Lung (tissue), 12 donors: ENCODE measurements around the gene ITGA8. TPM values are rescaled to one million over a fixed set of nuclear protein-coding genes. Genes with fewer than 3 reads are reported as not detected.

Source experiments
- ATAC-seq: fragments of 200-7000 bp; cut with Tn5 transposase; one replicate; pipeline ENCODE4 v1.9.1; 2020; ENCODE audit warnings: moderate number of reproducible peaks; ENCODE audit not compliant: insufficient read depth, low FRiP score
- DNase-seq, 3 donors: peaks; one replicate each; pipeline ENCODE4 v3.0.0-alpha.2; 2013 to 2017
- H3K27ac ChIP-seq, 2 donors: one replicate each; pipeline ENCODE4 v1.5.1; 2013; ENCODE audit warnings: mild to moderate bottlenecking in 2 of 2, moderate library complexity in 2 of 2, control low read depth in 1 of 2, inconsistent platforms in 1 of 2, low read depth in 1 of 2, low read length in 1 of 2
- H3K27me3 ChIP-seq, 3 donors: one replicate each; pipeline ENCODE4 v1.5.1; 2013; ENCODE audit warnings: low read length in 2 of 3; ENCODE audit not compliant: control insufficient read depth in 3 of 3, insufficient read depth in 3 of 3
- H3K36me3 ChIP-seq, 4 donors: one replicate each; pipeline ENCODE4 v1.5.1; 2013; ENCODE audit warnings: low read length in 4 of 4, mild to moderate bottlenecking in 1 of 4, moderate library complexity in 1 of 4; ENCODE audit not compliant: control insufficient read depth in 4 of 4, insufficient read depth in 4 of 4
- H3K4me1 ChIP-seq, 5 donors: one replicate each; pipeline ENCODE4 v1.5.1; 2013; ENCODE audit warnings: low read length in 5 of 5, mild to moderate bottlenecking in 2 of 5, moderate library complexity in 1 of 5; ENCODE audit not compliant: control insufficient read depth in 5 of 5, insufficient read depth in 5 of 5
- H3K4me3 ChIP-seq: one replicate; pipeline ENCODE4 v1.5.1; 2013; ENCODE audit warnings: mild to moderate bottlenecking, control low read depth, moderate library complexity
- H3K9ac ChIP-seq, 2 donors: one replicate each; pipeline ENCODE4 v1.5.1; 2013; ENCODE audit warnings: low read length in 2 of 2, control low read depth in 1 of 2; ENCODE audit not compliant: insufficient read depth in 1 of 2
- H3K9me3 ChIP-seq, 4 donors: one replicate each; pipeline ENCODE4 v1.5.1; 2013; ENCODE audit warnings: low read length in 3 of 4, mild to moderate bottlenecking in 1 of 4, moderate library complexity in 1 of 4; ENCODE audit not compliant: control insufficient read depth in 4 of 4, insufficient read depth in 3 of 4
- CTCF ChIP-seq: IDR thresholded peaks from 2 replicates; pipeline ENCODE4 v1.5.1; 2012; ENCODE audit warnings: mild to moderate bottlenecking; ENCODE audit errors: control extremely low read depth, extremely low read depth
- WGBS, 2 donors: extraction: QIAGEN DNeasy Blood & Tissue Kit; methylation state at CpG; one replicate each; pipeline ENCODE4 v1.1.7; 2013; 5-methylcytosine and 5-hydroxymethylcytosine counted together
- polyA plus RNA-seq, 2 donors: library from polyadenylated mRNA; stranded (reverse); fragments of 200-250 nt; gene quantifications; one replicate each; pipeline ENCODE4 v1.2.1, GENCODE V29; 2013
- total RNA-seq, 2 donors: library from RNA; depleted of rRNA in 1 of 2; stranded (reverse); fragments of >200 nt in 1 of 2; gene quantifications; one replicate each; pipeline ENCODE4 v1.2.1, GENCODE V29; 2014 to 2021
- donor health status: control.
- donor health status: control.
- donor health status: Bipolar disorder and iron deficiency.
- donor health status: healthy.
- donor health status: DM: yes; HTN: yes; CAD: no.

Gene ITGA8
- total and polyA plus RNA-seq, 4 donors, result 3.9 to 124 (median 13.6) TPM

GRCh38 chr10:15715619-15716227 lies 4.0 kb downstream of the ITGA8 start:
- WGBS, 2 donors, result 51 to 62% methylated on average over 5 of the region's 5 CpGs
- ATAC-seq, result no peak

GRCh38 chr10:15714847-15715246 lies 4.9 kb downstream of the ITGA8 start:
- no peak overlapping the region for H3K4me3 ChIP-seq
- peaks cover 0 to 8% (median 1%) of the 10 kb centered on the region in 4 donors for H3K36me3 ChIP-seq
- 83 to 88% methylated on average over 5 of the region's 5 CpGs for WGBS, 2 donors
- no peak overlapping the region for H3K27ac ChIP-seq
- peaks cover 0 to 44% (median 4%) of the 10 kb centered on the region in 5 donors for H3K4me1 ChIP-seq
- TF ChIP-seq CTCF, result no peak
- ATAC-seq, result no peak
- peaks cover 0 to 6% (median 4%) of the 10 kb centered on the region in 3 donors for H3K27me3 ChIP-seq
- no peaks in the 10 kb centered on the region for H3K9me3 ChIP-seq
- H3K9ac ChIP-seq, result no peak overlapping the region
- no peak for DNase-seq

More at GRCh38 chr10:15715619-15716227, 4.0 kb downstream of the ITGA8 start:
- Histone ChIP-seq H3K4me3 (no peak overlapping the region), H3K36me3 (peaks cover 0 to 5% (median 1%) of the 10 kb centered on the region in 4 donors), H3K9ac (no peak overlapping the region), H3K9me3 (no peaks in the 10 kb centered on the region), H3K27me3 (peaks cover 0 to 7% (median 6%) of the 10 kb centered on the region in 3 donors), H3K27ac (peak overlapping the region in 1 of 2 donors; percentile 1), H3K4me1 (peaks cover 0 to 47% (median 0%) of the 10 kb centered on the region in 5 donors)
- TF ChIP-seq CTCF, result peak; percentile 23
- DNase-seq, result peak in 2 of 3 donors; percentile 32 to 57

- no peak for TF ChIP-seq CTCF
- no peaks in the 10 kb centered on the region for H3K27me3 ChIP-seq
- H3K4me3 ChIP-seq, result no peak overlapping the region
- H3K4me1 ChIP-seq, result peaks cover 0 to 44% (median 4%) of the 10 kb centered on the region in 5 donors
- DNase-seq (peak in 1 of 3 donors; percentile 54), ATAC-seq (no peak)
- WGBS, 2 donors, result 26 to 56% methylated on average over 2 of the region's 2 CpGs
- no peaks in the 10 kb centered on the region for H3K9me3 ChIP-seq
- peaks cover 0 to 4% (median 2%) of the 10 kb centered on the region in 4 donors for H3K36me3 ChIP-seq
- no peak overlapping the region for H3K9ac ChIP-seq
- H3K27ac ChIP-seq, result no peak overlapping the region
Measured at GRCh38 chr10:15712883-15713282, 6.8 kb downstream of the ITGA8 start.
